IMR-90 (cell line): Measurements from ENCODE around the gene CD163L1. TPM values are rescaled to one million over a fixed set of nuclear protein-coding genes. Genes with fewer than 3 reads are reported as not detected.

Experiments used
- ATAC-seq: fragments of 200-7000 bp; cut with Tn5 transposase; 2 replicates; pipeline ENCODE4 v1.9.1; 2020; ENCODE audit warnings: low read depth, mild to moderate bottlenecking, moderate library complexity
- BruUV-seq: library from RNA; stranded (reverse); fragments of 400-500 nt; replicated peaks from 2 replicates; lab custom pipeline; 2021; lab: Mats Ljungman, UMichigan
- CTCF ChIA-PET: fragments of 300-600 bp; formaldehyde crosslinking; extraction: SDS; loops from one replicate; lab custom pipeline; 2021; ENCODE audit warnings: antibody characterized with exemption; lab: Yijun Ruan, JAX
- POLR2A ChIA-PET: fragments of 300-600 bp; sonication (Branson Sonifier 250); formaldehyde crosslinking; loops from one replicate; lab custom pipeline; 2022; ENCODE audit warnings: antibody characterized with exemption; ENCODE audit not compliant: unreplicated experiment; lab: Charles Lee
- DNase-seq: peaks from one replicate; pipeline ENCODE4 v3.0.0; 2013
- H2AFZ ChIP-seq: replicated peaks from 2 replicates; pipeline ENCODE3; 2013; ENCODE audit warnings: low read length, mild to moderate bottlenecking; ENCODE audit not compliant: poor library complexity
- H2AK5ac ChIP-seq: 2 replicates; pipeline ENCODE4 v1.6.1; 2013; ENCODE audit warnings: low read depth, low read length, inconsistent platforms
- H2AK9ac ChIP-seq: replicated peaks from 2 replicates; pipeline ENCODE3; 2013; ENCODE audit warnings: mild to moderate bottlenecking, low read depth, low read length, moderate library complexity; ENCODE audit not compliant: poor library complexity
- H2BK120ac ChIP-seq: 2 replicates; pipeline ENCODE4 v1.6.1; 2013; ENCODE audit warnings: low read depth, low read length, inconsistent platforms
- H2BK15ac ChIP-seq: 3 replicates; pipeline ENCODE4 v1.6.1; 2013; ENCODE audit warnings: low read depth, low read length, inconsistent platforms
- H2BK20ac ChIP-seq: 2 replicates; pipeline ENCODE4 v1.6.1; 2013; ENCODE audit warnings: low read depth, mild to moderate bottlenecking, inconsistent platforms, low read length, moderate library complexity
- H2BK5ac ChIP-seq: 2 replicates; pipeline ENCODE4 v1.6.1; 2013; ENCODE audit warnings: mild to moderate bottlenecking, low read depth, low read length, inconsistent platforms; ENCODE audit not compliant: poor library complexity, severe bottlenecking
- H3K14ac ChIP-seq: replicated peaks from 2 replicates; pipeline ENCODE4 v1.6.1; 2013; ENCODE audit warnings: low read depth, low read length, inconsistent platforms
- H3K18ac ChIP-seq: 2 replicates; pipeline ENCODE4 v1.6.1; 2013; ENCODE audit warnings: low read depth, low read length, control low read depth
- H3K23ac ChIP-seq: 2 replicates; pipeline ENCODE4 v1.6.1; 2013; ENCODE audit warnings: low read depth, low read length, inconsistent platforms
- H3K27ac ChIP-seq: 2 replicates; pipeline ENCODE4 v1.5.1; 2013; ENCODE audit warnings: mild to moderate bottlenecking, control low read depth, low read length; ENCODE audit not compliant: insufficient read depth
- H3K27me3 ChIP-seq: 2 replicates; pipeline ENCODE4 v1.6.1; 2013; ENCODE audit warnings: low read length; ENCODE audit not compliant: control insufficient read depth, insufficient read depth
- H3K36me3 ChIP-seq: 2 replicates; pipeline ENCODE4 v1.6.1; 2013; ENCODE audit warnings: low read length, mixed read lengths; ENCODE audit not compliant: control insufficient read depth, insufficient read depth
- H3K4ac ChIP-seq: 2 replicates; pipeline ENCODE4 v1.6.1; 2013; ENCODE audit warnings: low read depth, low read length, inconsistent platforms
- H3K4me1 ChIP-seq: 2 replicates; pipeline ENCODE4 v1.6.1; 2013; ENCODE audit warnings: low read length, mixed read lengths; ENCODE audit not compliant: control insufficient read depth, insufficient read depth
- H3K4me2 ChIP-seq: 2 replicates; pipeline ENCODE4 v1.6.1; 2013; ENCODE audit warnings: low read depth, mild to moderate bottlenecking, control low read depth, low read length, moderate library complexity
- H3K4me3 ChIP-seq: 2 replicates; pipeline ENCODE4 v1.5.1; 2013; ENCODE audit warnings: low read depth, mild to moderate bottlenecking, control low read depth, low read length, moderate library complexity; ENCODE audit not compliant: insufficient read depth
- H3K56ac ChIP-seq: 2 replicates; pipeline ENCODE4 v1.6.1; 2013; ENCODE audit warnings: low read length, inconsistent platforms; ENCODE audit not compliant: insufficient read depth; ENCODE audit errors: extremely low read depth
- H3K79me1 ChIP-seq, 2 experiments: 2 replicates each; pipeline ENCODE4 v1.6.1; 2013; ENCODE audit warnings: low read length in 2 of 2, inconsistent platforms in 1 of 2, low read depth in 1 of 2
- H3K9ac ChIP-seq: 2 replicates; pipeline ENCODE4 v1.6.1; 2013; ENCODE audit warnings: low read depth, low read length, control low read depth
- H3K9me1 ChIP-seq: 2 replicates; pipeline ENCODE4 v1.6.1; 2013; ENCODE audit warnings: low read length, inconsistent platforms; ENCODE audit not compliant: insufficient read depth
- H3K9me3 ChIP-seq: 2 replicates; pipeline ENCODE4 v1.6.1; 2013; ENCODE audit warnings: low read length; ENCODE audit not compliant: control insufficient read depth, insufficient read depth
- H4K20me1 ChIP-seq: 2 replicates; pipeline ENCODE4 v1.6.1; 2013; ENCODE audit warnings: low read length, inconsistent platforms; ENCODE audit not compliant: insufficient read depth
- H4K5ac ChIP-seq: 2 replicates; pipeline ENCODE4 v1.6.1; 2013; ENCODE audit warnings: mild to moderate bottlenecking, low read depth, low read length, control low read depth
- H4K8ac ChIP-seq, 2 experiments: 2 replicates each; pipeline ENCODE4 v1.6.1; 2013; ENCODE audit warnings: low read depth in 2 of 2, low read length in 2 of 2, control low read depth in 1 of 2, inconsistent platforms in 1 of 2
- H4K91ac ChIP-seq: 2 replicates; pipeline ENCODE4 v1.6.1; 2013; ENCODE audit warnings: low read depth, low read length, inconsistent platforms; ENCODE audit not compliant: insufficient read depth
- BHLHE40 ChIP-seq: fragments of 150-350 bp; IDR thresholded peaks from 2 replicates; pipeline ENCODE4 v1.6.1; 2016; ENCODE audit warnings: mild to moderate bottlenecking, low read depth, low read length
- CEBPB ChIP-seq: IDR thresholded peaks from 2 replicates; pipeline ENCODE4 v1.6.1; 2012; ENCODE audit warnings: low read depth, low read length, improper control_type of control experiment
- CHD1 ChIP-seq: IDR thresholded peaks from 2 replicates; pipeline ENCODE4 v1.6.1; 2012; ENCODE audit warnings: low read depth, low read length, improper control_type of control experiment
- ELK1 ChIP-seq: fragments of 150-350 bp; IDR thresholded peaks from 2 replicates; pipeline ENCODE4 v1.6.1; 2016; ENCODE audit warnings: low read depth, mild to moderate bottlenecking, low read length, moderate library complexity, borderline replicate concordance
- FOS ChIP-seq: fragments of 150-350 bp; IDR thresholded peaks from 2 replicates; pipeline ENCODE4 v1.6.1; 2016; ENCODE audit warnings: low read depth, low read length
- MAFK ChIP-seq: IDR thresholded peaks from 2 replicates; pipeline ENCODE4 v1.6.1; 2012; ENCODE audit warnings: low read depth, low read length, improper control_type of control experiment
- MAZ ChIP-seq: IDR thresholded peaks from 2 replicates; pipeline ENCODE4 v1.6.1; 2012; ENCODE audit warnings: low read depth, mild to moderate bottlenecking, low read length, improper control_type of control experiment, moderate library complexity, borderline replicate concordance
- MXI1 ChIP-seq: IDR thresholded peaks from 2 replicates; pipeline ENCODE4 v1.6.1; 2012; ENCODE audit warnings: low read depth, mild to moderate bottlenecking, low read length, moderate library complexity, borderline replicate concordance
- NFE2L2 ChIP-seq: fragments of 150-350 bp; IDR thresholded peaks from 2 replicates; pipeline ENCODE4 v1.6.1; 2016; ENCODE audit warnings: low read depth, mild to moderate bottlenecking, low read length
- POLR2A ChIP-seq: IDR thresholded peaks from 2 replicates; pipeline ENCODE4 v1.6.1; 2012; ENCODE audit warnings: mild to moderate bottlenecking, low read depth, low read length
- RAD21 ChIP-seq: IDR thresholded peaks from 2 replicates; pipeline ENCODE4 v1.6.1; 2012; ENCODE audit warnings: low read length, improper control_type of control experiment
- RCOR1 ChIP-seq: IDR thresholded peaks from 2 replicates; pipeline ENCODE4 v1.6.1; 2012; ENCODE audit warnings: mild to moderate bottlenecking, low read length, improper control_type of control experiment; ENCODE audit not compliant: insufficient replicate concordance
- RFX5 ChIP-seq: IDR thresholded peaks from 2 replicates; pipeline ENCODE4 v1.8.0; 2012; ENCODE audit warnings: low read depth, mild to moderate bottlenecking, low read length, moderate library complexity
- SMC3 ChIP-seq: fragments of 150-350 bp; IDR thresholded peaks from 2 replicates; pipeline ENCODE4 v1.6.1; 2016; ENCODE audit warnings: low read depth, mild to moderate bottlenecking, antibody characterized with exemption, low read length, moderate library complexity
- USF2 ChIP-seq: fragments of 150-350 bp; IDR thresholded peaks from 2 replicates; pipeline ENCODE4 v1.6.1; 2017; ENCODE audit warnings: mild to moderate bottlenecking, antibody characterized with exemption, low read length, low read depth
- WGBS, 2 experiments: methylation state at CpG; one replicate each; pipeline versions ENCODE4 v1.1.5 to v1.1.7; 2013; ENCODE audit warnings: missing lambda C conversion rate in 2 of 2; ENCODE audit not compliant: insufficient read length in 1 of 2; ENCODE audit errors: extremely low coverage in 2 of 2; 5-methylcytosine and 5-hydroxymethylcytosine counted together
- dilution Hi-C: fragments of 300-500 bp; cut with HindIII; formaldehyde crosslinking; loops from one replicate; pipeline ENCODE4 v1.14.3; 2018; ENCODE audit warnings: low sequenced_read_pairs; ENCODE audit not compliant: unreplicated experiment
- in situ Hi-C: fragments of 300-500 bp; cut with MboI; formaldehyde crosslinking; loops from 3 replicates; pipeline ENCODE4 v1.14.3; 2019; ENCODE audit warnings: low sequenced_read_pairs, inconsistent platforms, mixed read lengths
- intact Hi-C: fragments of 100-400 bp; cut with micrococcal nuclease; formaldehyde crosslinking; loops from 2 replicates; pipeline ENCODE4 v1.10.0; 2022
- polyA plus RNA-seq, 3 experiments: library from polyadenylated mRNA; depleted of rRNA; stranded (reverse); fragments of >200 nt; gene quantifications; 2 replicates each; pipeline ENCODE4 v1.2.3, GENCODE V29; 2012; ENCODE audit warnings: low replicate concordance in 1 of 3
- total RNA-seq: library from RNA; depleted of rRNA; stranded (reverse); fragments of >200 nt; gene quantifications from 2 replicates; pipeline ENCODE4 v1.2.3, GENCODE V29; 2012
- TF ChIP-seq, protein P1 (sequence below): conservative IDR thresholded peaks from 2 replicates; pipeline ENCODE4 v1.5.1; 2012; ENCODE audit warnings: mild to moderate bottlenecking, low read depth, low read length, improper control_type of control experiment

The CD163L1 gene
- total and polyA plus RNA-seq, 2 of the 4 experiments (the other 2 are of a cell fraction), result 0.50 to 1.6 TPM

DNA sequence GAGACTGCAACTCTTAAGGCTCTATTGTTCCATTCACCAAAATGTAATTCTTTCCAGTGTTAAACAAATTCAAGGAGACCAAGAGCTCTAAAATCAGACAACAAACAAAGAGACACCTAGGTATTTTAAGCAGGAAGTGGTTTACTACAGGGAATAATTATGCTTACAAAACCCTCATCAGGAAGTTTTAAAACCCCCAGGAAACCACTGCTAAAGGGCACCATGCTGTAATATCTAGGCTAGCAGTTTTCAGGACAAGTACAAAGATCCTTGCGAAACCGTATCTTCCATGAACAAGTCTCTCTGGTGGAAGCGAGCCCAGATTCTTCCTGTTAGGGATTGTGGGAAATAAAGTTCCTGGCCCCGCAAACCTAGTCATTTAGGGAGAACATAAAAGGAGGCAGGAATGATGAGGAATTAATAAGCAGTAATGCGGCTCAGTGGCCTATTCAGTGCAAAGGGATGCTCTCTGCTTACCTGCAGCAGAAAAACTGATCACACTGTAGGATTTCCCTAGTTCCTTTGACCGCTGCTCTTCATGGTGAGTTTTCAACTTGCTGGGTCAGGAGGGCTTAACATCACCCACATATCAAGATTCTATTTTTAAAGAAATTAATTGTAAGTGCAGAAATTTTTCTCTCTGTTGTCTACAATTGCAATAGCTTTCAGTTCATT lies 97.3 kb downstream of the CD163L1 start:
- intact Hi-C loops, result no loop called here
- H3K4me1 ChIP-seq, result no peaks in the 10 kb centered on the region
- H4K91ac ChIP-seq, result no peak overlapping the region
- no peak overlapping the region for H4K8ac ChIP-seq
- H3K79me1 ChIP-seq, result no peaks in the 10 kb centered on the region
- no peak overlapping the region for H3K23ac ChIP-seq
- no peaks in the 10 kb centered on the region for H3K27me3 ChIP-seq
- no peaks in the 10 kb centered on the region for H4K20me1 ChIP-seq
- no peak overlapping the region for H3K4ac ChIP-seq
- no peaks in the 10 kb centered on the region for H3K9me1 ChIP-seq
- peaks cover 2% of the 10 kb centered on the region for H3K9me3 ChIP-seq
- 83% methylated on average over 2 of the region's 6 CpGs; no CpG with 5 or more reads in 1 of the 2 experiments for WGBS, 2 experiments
- dilution Hi-C loops, result no loop called here
- H4K5ac ChIP-seq, result no peak overlapping the region
- H2BK15ac ChIP-seq, result no peak overlapping the region
- H3K56ac ChIP-seq, result no peak overlapping the region
- no peak overlapping the region for H2BK120ac ChIP-seq
- in situ Hi-C loops, result no loop called here
- no TSS peak for BruUV-seq
- H3K27ac ChIP-seq, result no peak overlapping the region
- H3K18ac ChIP-seq, result no peak overlapping the region
- DNase-seq, result no peak
- ChIA-PET CTCF (interaction anchor here (0.7 kb wide), 1 partner anchor 1879 kb away, joined by 3 read pairs; no protein-coding TSS in a partner anchor), POLR2A (no interaction called here)
- no peak overlapping the region for H2BK20ac ChIP-seq
- no peak overlapping the region for H3K14ac ChIP-seq
- no peak for ATAC-seq
- no peak overlapping the region for H3K4me3 ChIP-seq
- H3K9ac ChIP-seq, result no peak overlapping the region
- H2AFZ ChIP-seq, result no peak overlapping the region
- no peak overlapping the region for H2AK5ac ChIP-seq
- no peak overlapping the region for H2BK5ac ChIP-seq
- H2AK9ac ChIP-seq, result no peak overlapping the region
- no peak overlapping the region for H3K4me2 ChIP-seq
- TF ChIP-seq FOS (no peak), MAZ (no peak), MXI1 (no peak), MAFK (no peak), RFX5 (no peak), RCOR1 (no peak), RAD21 (no peak), NFE2L2 (no peak), CHD1 (no peak), SMC3 (no peak), POLR2A (no peak), ELK1 (no peak), CEBPB (no peak), BHLHE40 (no peak), USF2 (no peak)
- TF ChIP-seq, protein P1, sequence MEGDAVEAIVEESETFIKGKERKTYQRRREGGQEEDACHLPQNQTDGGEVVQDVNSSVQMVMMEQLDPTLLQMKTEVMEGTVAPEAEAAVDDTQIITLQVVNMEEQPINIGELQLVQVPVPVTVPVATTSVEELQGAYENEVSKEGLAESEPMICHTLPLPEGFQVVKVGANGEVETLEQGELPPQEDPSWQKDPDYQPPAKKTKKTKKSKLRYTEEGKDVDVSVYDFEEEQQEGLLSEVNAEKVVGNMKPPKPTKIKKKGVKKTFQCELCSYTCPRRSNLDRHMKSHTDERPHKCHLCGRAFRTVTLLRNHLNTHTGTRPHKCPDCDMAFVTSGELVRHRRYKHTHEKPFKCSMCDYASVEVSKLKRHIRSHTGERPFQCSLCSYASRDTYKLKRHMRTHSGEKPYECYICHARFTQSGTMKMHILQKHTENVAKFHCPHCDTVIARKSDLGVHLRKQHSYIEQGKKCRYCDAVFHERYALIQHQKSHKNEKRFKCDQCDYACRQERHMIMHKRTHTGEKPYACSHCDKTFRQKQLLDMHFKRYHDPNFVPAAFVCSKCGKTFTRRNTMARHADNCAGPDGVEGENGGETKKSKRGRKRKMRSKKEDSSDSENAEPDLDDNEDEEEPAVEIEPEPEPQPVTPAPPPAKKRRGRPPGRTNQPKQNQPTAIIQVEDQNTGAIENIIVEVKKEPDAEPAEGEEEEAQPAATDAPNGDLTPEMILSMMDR, result no peak
- H3K36me3 ChIP-seq, result no peaks in the 10 kb centered on the region
